GM19023 (cell line): ENCODE results near the gene ZNF579.

Experiments used
- ATAC-seq: cut with Tn5 transposase; IDR thresholded peaks from one replicate; pipeline ENCODE4 v1.9.1; 2021; ENCODE audit warnings: mild to moderate bottlenecking, moderate library complexity; ENCODE audit not compliant: unreplicated experiment

The ZNF579 gene

DNA sequence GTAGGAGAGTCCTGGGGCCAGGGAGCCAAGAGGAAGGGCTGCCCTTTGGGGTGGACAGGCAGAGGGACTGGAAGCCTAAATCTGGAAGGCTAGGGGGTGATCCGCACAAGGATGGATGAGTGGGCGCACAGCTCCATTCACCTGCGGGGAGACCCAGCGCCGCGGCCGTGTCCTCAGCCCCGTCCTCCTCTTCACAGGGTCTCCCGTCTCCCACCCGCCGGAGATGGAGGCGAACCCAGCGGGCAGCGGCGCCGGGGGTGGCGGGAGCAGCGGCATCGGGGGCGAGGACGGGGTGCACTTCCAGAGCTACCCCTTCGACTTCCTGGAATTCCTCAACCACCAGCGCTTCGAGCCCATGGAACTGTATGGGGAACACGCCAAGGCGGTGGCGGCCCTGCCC is 32.7 kb upstream of the ZNF579 start:
- no peak for ATAC-seq

DNA sequence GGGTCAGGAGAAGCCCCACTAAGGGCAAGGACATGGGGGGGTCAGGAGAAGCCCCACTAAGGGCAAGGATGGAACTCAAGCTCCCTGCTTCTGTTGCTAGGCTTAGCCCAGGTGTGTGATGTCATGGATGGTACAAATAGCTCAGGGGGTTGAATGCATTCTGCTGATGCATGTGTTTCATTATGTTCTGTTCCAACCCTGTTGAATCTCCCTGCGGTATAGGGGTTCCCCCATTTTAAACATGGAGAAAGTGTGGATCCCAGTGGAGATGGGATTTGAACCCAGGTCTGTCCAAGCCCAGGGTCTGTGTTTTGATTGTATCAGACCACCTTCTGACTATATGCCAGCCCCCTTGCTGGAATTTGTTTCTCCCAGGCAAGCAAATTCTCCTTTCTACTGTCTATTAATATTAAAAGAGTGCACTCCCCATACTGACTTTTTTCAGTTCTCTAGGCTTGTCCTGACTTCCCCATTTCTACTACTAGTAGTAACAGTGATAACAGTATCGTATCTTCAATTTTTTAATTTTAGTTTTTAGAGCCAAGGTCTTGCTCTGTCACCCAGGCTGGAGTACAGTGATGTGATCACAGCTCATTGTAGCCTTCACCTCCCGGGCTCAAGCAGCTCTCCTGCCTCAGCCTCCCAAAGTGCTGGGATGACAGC is 31.5 kb upstream of the ZNF579 start:
- ATAC-seq = no peak

DNA sequence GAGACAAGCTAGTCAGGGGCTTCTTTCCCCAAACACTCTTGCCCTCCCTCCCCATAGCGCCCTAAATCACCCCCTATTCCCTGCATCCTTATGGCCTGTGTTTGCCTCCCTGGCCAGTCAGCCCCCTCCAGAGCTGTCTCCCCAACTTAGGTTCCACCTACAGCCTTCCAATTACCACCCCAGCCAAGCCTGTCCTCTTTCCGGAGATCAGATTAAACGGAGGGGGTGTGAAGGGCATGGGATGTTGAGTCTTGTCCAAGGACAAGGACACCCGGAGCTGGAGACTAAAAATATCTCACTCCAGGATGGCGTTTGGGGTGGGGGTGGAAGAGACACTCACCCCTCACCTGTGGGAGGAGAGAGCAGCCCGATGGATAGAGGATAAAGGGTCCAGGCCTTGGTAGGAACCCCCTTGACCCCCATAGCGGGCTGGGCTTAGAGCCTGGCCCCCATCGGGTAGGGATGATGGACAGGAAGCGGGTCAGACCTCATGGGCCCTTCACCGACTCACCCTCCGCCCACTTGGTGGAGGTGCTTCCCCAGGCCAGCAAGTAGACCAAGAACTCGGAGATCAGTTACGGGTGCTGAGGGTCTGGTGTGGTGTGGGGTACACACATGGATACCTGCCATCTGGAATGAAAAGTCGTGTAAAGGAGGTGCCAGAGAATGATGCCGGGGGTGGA is 30.8 kb upstream of the ZNF579 start:
- ATAC-seq = no peak

DNA sequence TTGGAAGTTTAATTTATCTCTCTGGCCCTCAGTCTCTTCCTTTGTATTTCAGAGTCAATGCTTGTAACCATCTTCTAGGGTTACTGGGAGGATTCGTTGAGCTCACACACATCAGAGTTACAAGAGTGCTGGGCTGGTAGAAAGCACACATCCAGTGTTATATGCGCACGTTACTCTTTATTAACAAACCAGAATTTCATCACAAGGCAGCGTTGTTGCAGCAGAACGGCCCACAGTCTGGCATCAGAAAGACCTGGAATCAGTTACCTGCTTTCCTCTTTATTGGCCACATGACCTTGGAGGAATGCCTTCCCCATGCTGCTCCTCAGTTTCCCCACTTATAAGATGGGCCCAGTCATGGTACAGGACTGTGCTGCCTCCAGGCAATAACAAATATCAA is 28.7 kb upstream of the ZNF579 start:
- no peak for ATAC-seq

DNA sequence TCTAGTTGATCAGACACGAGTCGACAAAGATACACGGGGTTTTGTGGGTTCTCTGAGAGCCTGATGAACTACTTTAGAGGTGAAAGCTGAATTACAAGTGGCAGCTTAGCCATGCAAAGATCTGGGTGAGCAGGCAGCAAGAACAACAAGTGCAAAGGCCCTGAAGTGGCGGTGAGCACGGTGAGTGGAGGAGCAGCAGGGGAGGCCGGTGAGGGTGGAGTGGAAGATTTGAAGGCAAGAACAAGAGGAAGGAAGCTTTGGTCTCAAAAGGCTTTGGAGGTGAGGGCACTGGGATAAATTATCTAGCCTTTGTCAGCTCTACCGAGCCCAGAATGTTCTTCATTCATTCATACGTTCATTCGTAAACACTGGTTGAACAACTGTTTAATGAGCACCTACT is 26.2 kb upstream of the ZNF579 start:
- no peak for ATAC-seq

DNA sequence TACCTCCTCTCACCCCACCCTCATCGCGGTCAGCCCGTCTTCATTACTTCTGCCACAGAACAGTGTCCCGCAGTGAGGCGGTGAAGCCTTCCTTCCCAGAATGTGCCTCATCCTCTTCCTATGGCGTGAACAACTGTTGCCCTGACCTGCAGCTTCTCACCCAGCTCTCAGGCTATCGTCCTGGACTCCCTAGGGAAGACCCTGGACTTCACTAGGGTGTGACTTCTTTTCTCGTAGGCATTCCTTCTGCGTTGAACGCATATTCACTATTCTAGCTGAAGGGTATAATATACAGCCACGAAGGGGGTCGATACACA is 25.8 kb upstream of the ZNF579 start:
- ATAC-seq = no peak

DNA sequence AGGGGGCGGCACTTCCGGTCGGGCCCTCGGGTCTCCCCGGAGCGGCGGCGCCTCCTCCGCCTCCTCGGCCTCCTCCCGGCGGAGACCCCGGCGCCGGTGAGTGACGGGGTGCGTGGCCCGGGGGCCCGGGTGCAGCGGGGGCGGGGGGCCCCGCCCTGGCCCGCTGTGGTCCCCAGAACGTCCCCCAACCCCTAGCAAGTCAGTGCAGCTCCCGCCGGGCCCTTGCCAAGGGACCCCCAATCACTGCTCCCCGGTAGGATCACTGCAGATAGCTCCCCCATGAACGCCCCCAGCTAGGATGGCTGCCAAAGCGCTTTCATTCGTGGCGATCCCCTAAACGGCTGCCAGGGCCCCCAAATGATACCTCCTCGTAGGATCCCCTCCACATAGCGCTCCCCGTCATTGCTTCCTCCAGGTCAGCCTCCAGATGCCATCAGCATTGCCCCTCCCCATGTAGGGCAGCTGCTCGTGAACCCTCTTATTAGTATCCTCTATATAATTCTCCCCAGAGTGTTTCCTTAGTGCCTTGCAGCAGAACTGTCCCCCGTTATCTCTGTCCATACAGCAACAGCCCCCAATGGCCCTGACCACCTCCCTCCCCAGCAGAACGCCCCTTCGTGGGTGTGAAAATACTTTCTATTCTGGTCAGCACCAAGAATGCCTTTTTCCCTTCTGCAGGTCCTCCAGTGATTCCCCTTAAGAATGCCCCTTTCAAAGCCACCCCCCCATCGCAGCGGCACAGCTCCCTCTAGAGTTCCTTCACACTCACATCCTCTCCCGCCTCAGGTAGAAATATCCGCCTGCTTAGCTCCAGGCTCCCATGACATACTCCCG is 25.2 kb upstream of the ZNF579 start, which contains the start of gene ZNF865:
Gene ZNF865, plus strand, starts transcription at position 11 of the 834 bp plus-strand sequence. CDS start 7,972 bp downstream, outside the sequence.
- ATAC-seq = peak; percentile 22

DNA sequence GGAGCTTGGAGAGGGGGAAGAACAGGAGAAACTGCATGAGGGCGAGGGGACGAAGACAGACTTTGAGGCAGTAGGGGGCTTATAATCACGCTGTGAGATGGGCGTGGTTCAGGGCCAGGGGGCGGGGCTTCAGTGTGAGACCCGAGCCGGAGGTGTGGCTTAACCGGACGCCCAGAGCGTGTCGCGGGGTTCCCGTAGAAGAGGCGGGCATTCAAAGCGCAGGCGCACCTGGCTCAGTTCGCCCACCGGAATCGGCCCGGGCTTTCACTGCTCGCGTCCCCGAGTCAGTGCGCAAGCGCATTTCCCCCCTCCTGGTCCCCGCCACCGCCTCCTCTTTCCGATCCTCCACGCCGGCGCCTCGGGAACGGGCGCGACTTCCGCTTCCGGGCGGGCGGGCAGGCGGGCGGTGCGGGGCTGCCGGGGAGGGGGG is 24.6 kb upstream of the ZNF579 start:
- peak; percentile 72 for ATAC-seq

DNA sequence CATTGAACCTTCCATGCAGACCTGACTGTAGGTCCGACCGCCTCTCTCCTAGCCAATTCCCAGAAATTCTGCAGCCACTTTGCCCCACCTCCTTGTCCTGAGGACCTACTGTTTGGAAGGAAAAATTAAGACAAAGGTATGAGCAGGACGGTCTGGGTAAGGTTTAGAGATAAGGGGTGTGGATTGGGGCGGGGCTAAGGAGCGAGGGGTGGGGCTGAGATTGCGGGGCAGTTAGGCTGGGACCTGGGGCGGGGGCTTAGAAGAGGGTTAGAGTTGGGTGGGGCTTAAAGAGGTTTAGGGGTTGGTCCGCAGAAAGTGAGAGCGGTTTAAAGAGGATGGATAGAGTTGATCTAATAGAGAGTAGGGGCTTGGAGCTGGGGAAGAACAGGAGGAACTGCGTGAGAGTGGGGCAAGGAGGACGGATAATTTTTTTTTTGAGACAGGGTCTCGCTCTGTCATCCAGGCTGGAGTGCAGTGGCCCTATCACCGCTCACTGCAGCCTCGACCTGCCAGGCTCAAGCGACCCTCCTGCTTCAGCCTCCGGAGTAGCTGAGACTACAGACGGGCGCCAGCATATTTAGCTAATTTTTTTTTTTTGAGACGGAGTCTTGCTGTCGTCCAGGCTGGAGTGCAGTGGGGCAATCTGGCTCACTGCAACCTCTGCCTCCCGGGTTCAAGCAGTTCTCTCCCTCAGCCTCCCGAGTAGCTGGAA is 23.1 kb upstream of the ZNF579 start:
- ATAC-seq = no peak

DNA sequence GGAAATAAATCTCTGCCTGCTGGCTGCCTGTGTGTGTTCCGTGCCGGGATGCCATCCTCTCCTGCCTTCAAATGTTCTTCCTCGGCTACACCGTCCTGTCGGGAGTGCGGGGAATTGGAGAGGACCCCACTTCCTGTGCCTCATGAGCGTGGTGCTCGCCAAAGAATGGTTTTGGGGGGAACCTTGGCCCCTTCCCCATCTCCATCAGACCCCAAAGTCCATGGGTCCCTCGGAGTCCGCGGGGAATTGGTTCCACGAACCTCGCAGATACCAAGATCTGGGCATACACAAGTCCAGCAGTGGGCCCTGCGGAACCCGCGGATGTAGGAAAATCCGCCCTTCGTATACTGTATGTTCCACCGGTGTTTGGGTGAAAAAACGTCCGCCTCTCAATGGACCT is 22.5 kb upstream of the ZNF579 start:
- ATAC-seq = no peak

DNA sequence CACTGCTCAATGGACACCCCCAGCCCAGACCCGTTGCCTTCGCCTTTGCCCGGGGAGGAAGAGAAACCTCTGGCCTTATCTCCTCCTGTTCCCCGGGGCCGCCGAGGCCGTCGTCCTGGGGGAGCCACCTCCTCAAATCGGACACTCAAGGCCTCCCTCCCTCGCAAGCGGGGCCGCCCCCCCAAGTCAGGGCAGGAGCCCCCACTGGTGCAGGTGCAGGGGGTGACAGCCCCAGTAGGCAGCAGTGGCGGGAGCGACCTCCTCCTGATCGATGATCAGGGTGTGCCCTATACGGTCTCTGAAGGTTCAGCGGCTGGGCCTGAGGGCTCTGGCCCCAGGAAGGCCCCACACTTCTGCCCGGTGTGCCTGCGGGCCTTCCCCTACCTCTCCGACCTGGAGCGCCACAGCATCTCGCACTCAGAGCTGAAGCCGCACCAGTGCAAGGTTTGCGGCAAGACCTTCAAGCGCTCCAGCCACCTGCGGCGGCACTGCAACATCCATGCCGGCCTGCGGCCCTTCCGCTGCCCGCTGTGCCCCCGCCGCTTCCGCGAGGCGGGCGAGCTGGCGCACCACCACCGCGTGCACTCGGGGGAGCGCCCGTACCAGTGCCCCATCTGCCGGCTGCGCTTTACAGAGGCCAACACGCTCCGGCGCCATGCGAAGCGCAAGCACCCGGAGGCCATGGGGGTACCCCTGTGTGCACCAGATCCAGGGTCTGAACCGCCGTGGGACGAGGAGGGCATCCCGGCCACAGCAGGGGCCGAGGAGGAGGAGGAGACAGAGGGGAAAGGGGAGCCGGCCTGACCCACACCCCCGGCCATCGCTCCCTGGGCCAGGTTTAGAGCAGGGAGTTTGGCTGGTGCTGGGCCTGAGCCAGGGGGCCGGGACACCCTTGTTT is 21.7 kb upstream of the ZNF579 start:
- ATAC-seq = no peak

DNA sequence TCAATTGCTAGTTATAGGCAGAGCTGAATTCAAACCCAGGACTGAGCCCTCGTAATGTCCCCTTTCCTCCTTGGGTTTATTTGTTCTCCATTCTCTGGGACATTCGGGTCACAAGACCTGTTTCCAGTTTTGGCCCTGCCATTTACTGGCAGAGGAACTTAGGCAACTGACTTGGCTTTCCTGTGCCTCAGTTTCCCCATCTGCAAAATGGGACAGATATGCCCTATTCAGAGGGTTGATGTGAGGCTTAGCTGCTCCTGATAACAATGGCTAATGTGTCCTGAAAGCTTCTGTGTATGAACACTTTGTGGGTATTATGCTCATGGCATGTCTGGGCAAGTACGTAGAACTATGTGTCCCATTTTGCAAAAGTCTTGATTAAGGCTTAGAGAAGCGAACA is 20.4 kb upstream of the ZNF579 start:
- ATAC-seq = no peak

DNA sequence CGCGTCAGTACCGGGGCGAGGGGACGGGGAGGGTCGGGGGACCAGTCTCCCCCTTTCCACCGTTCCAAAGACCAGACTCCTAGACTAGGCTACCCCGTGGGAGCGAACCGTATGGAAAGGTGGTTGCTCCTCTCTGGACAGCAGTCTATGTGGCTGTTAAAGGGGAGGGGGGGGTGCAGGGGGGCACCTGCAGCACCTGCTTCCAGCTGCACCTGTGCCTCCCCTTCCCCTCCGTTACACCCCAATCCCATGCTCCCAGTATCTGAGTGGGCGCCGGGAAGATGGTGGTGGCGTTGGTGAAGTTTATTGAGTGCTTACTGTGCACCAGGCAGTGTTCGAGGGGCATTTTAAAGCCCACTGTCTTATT is 20.0 kb upstream of the ZNF579 start:
- no peak for ATAC-seq

DNA sequence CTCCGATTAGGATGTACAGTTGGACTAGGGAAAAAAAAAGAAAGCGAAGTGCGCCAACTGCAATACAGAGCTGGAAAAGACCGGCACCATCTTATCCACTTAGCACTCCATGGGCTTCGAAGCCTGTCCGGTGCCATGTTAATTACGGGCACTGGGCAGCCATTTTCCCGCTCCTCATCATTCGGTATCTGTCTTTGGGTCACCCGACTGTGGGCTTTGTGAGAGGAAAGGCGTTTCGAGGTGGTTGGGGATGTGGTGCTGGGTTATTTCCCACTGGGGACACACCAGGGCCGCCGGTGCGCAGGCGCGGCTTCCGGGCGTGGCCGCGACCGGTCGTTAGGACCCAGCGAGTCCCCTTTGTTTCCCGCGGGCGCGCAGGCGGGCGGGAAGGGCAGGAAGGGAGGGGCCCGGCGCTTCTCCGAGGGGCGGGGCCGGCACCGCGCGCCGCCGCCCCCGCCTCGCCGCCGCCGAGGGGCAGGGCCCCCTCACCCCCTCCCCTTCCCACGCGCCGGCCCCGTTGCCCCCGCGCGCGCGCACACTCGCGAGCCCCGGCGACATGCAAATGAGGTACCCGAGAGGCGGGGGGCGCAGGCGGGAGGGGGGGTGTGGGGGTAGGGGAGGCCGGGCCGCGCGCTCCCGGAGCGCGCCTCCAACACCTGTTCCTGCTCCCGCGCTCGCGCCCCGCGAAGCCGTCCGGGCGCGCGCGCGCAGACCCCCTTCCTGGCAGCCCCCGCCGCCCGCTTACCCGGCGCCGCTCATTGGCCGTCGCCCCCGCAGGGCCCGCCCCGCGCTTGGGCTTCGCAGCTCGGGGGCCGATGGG is 19.4 kb upstream of the ZNF579 start, which contains the start of gene ZNF524:
Gene ZNF524, plus strand, starts transcription at position 447 of the 820 bp plus-strand sequence. CDS start 1,825 bp downstream, outside the sequence.
- peak; percentile 47 for ATAC-seq

DNA sequence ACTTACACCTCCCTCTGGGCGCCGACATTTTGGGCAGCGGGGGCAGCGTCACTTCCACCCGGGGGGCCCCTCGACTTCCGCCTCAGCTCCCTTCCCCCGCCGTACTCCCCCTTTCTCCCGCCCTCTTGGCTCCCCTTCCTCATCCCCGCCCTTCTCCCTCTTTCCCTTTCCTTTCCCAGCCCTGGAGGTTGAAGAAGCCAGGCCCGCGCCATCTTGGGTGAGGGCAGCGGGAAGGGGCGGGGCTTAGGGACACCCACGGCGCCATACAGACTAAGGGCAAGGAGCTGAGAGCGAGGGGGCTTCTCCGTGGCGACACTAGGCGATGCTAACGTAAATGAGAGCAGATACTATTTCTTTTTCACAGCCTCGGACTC is 18.8 kb upstream of the ZNF579 start, which contains the start of gene FIZ1:
Gene FIZ1, minus strand, starts transcription at position 50 of the 374 bp plus-strand sequence. CDS start 1,652 bp downstream, outside the sequence.
- peak; percentile 53 for ATAC-seq

DNA sequence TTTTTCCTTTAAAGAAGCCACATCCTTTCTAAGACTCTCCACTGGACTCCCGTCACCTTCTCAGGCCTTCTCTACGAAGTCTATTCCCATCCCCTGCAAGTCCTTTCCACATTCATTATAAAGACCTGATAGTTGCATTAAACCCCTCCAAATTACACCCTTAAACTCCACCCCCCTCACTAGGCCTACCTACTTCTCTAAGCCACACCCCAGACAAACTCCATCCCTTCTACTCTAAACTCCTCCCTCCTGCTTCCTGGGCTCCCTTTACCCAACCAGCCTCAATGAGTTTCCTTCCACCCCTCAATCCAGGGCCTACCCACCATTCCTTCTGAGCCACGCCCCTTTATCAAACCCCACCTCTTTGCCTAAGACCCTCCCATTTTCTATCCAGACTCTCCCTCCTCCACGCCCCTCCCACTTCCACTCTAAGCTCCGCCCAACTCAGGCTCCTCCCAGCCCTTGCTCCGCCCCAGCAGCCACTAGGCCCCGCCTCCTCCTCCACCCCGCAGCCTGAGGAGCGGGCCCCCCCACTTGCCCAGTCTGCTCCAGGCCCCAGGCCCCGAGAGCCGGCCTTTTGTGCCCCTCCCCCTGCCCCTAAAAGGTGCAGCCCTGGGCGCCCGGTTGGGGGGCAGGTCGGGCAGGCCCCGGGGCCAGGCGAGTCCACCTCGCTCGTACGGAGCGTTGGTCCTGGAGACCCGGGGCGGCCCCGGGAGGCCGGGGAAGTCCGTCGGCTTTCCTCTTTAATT is 18.2 kb upstream of the ZNF579 start:
- peak; percentile 53 for ATAC-seq

DNA sequence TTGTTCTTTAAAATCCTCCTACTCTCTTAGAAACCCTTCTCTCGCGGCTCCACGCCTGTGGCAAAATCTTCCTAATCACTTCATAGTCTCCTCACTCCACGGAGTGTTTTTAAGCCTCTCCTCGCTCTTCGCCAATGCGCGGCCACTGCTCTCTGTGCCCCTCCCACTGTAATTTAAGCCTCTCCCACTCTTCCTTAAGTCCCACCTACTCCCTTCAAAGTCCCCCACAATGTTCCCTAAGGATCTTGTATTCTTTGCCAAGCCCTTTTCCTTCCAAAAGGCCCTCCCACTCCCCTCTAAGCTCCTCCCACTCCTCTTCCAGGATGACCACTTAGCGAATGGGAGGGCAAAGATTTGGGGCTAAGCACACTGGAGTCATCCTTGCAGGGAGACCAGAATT is 17.4 kb upstream of the ZNF579 start:
- ATAC-seq = no peak

DNA sequence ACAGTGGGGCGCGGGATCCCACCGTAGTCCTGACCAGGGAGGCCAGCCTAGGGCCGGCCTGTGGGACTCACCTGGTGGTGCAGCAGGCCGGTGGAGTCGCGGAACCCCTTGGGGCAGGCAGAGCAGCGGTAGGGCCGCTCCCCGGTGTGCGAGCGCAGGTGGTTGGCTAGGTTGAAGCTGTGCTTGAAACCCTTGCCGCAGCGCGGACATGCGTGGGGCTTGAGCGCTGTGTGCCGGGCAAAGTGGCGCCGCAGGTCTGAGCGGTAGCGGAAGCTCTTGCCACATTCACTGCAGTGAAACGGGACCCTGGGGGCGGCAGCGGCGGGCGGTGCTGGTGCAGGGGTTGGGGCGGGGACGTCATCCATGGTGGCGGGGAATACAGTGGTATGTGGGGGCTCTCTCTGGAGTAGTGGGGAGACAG is 16.9 kb upstream of the ZNF579 start:
- no peak for ATAC-seq
